A549 (cell line): ENCODE data around the gene ARL10.

ENCODE experiments used
- CHD2 ChIP-seq: fragments of 150-350 bp; IDR thresholded peaks from 2 replicates; pipeline ENCODE4 v1.6.1; 2014; ENCODE audit warnings: low read length; ENCODE audit not compliant: partially characterized antibody
- FOSL2 ChIP-seq, 2 experiments: fragments of 450-650 bp in 1 of 2; fragments of >200 bp in 1 of 2; sonication (Bioruptor Twin) in 1 of 2; formaldehyde crosslinking; IDR thresholded peaks; 2 replicates each; pipeline versions ENCODE4 v1.5.0 to v1.6.1; 2016 to 2020; ENCODE audit warnings: mild to moderate bottlenecking in 1 of 2, moderate library complexity in 1 of 2
- HOXA7 ChIP-seq: fragments of 250-450 bp; sonication (Bioruptor Pico); IDR thresholded peaks from 2 replicates; pipeline ENCODE4 v1.5.0; 2020; ENCODE audit warnings: mild to moderate bottlenecking, moderate library complexity
- MAFK ChIP-seq: fragments of 450-650 bp; IDR thresholded peaks from 2 replicates; pipeline ENCODE4 v1.6.1; 2014; ENCODE audit not compliant: partially characterized antibody
- MYC ChIP-seq: IDR thresholded peaks from 2 replicates; pipeline ENCODE4 v1.6.1; 2012; ENCODE audit warnings: mild to moderate bottlenecking, inconsistent platforms, low read length, improper control_type of control experiment, borderline replicate concordance
- POLR2A ChIP-seq: IDR thresholded peaks from 2 replicates; pipeline ENCODE4 v1.6.1; 2012; ENCODE audit warnings: mild to moderate bottlenecking, low read length
- RFX5 ChIP-seq: fragments of 450-650 bp; IDR thresholded peaks from 2 replicates; pipeline ENCODE4 v1.7.1; 2014; ENCODE audit warnings: antibody characterized with exemption, mild to moderate bottlenecking, moderate library complexity
- SMC3 ChIP-seq: fragments of >200 bp; sonication (Bioruptor Twin); formaldehyde crosslinking; IDR thresholded peaks from 3 replicates; pipeline ENCODE4 v1.6.1; 2018; ENCODE audit warnings: inconsistent platforms
- ZNF302 ChIP-seq: fragments of 250-450 bp; sonication (Bioruptor Pico); IDR thresholded peaks from 2 replicates; pipeline ENCODE4 v1.9.0; 2021; ENCODE audit warnings: inconsistent platforms, mild to moderate bottlenecking, moderate library complexity
- TF ChIP-seq, protein P1 (sequence below): fragments of >200 bp; sonication (Bioruptor Twin); formaldehyde crosslinking; IDR thresholded peaks from 3 replicates; pipeline ENCODE4 v1.5.1; 2016
- TF ChIP-seq, protein P2 (sequence below): fragments of 450-650 bp; IDR thresholded peaks from 2 replicates; pipeline ENCODE4 v1.6.1; 2014; ENCODE audit warnings: antibody characterized with exemption

DNA sequence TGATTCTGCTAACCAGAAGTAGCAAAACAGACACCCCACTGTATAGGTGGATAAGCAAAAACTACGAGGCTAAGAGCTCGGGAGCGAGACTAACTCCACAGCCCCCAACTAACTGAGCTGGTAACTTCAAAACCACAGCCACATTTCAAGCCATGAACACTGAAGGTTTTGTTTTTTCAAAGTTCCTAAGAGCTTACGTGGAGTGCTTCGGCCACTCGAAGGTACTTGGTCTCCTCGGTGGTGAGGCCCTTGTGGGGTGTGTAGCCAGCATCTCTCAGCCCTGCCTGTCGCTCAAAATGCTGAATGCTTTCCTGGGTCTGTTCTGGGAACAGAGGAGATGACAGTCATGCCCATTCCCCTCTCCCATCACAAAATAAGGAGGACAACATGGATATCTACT is 14.9 kb upstream of the ARL10 start:
- TF ChIP-seq, protein P1, sequence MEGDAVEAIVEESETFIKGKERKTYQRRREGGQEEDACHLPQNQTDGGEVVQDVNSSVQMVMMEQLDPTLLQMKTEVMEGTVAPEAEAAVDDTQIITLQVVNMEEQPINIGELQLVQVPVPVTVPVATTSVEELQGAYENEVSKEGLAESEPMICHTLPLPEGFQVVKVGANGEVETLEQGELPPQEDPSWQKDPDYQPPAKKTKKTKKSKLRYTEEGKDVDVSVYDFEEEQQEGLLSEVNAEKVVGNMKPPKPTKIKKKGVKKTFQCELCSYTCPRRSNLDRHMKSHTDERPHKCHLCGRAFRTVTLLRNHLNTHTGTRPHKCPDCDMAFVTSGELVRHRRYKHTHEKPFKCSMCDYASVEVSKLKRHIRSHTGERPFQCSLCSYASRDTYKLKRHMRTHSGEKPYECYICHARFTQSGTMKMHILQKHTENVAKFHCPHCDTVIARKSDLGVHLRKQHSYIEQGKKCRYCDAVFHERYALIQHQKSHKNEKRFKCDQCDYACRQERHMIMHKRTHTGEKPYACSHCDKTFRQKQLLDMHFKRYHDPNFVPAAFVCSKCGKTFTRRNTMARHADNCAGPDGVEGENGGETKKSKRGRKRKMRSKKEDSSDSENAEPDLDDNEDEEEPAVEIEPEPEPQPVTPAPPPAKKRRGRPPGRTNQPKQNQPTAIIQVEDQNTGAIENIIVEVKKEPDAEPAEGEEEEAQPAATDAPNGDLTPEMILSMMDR, result no peak
- TF ChIP-seq, protein P2, sequence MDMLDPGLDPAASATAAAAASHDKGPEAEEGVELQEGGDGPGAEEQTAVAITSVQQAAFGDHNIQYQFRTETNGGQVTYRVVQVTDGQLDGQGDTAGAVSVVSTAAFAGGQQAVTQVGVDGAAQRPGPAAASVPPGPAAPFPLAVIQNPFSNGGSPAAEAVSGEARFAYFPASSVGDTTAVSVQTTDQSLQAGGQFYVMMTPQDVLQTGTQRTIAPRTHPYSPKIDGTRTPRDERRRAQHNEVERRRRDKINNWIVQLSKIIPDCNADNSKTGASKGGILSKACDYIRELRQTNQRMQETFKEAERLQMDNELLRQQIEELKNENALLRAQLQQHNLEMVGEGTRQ, result no peak
- TF ChIP-seq ZNF302, result no peak
- TF ChIP-seq POLR2A, result no peak
- TF ChIP-seq SMC3, result no peak
- TF ChIP-seq RFX5, result no peak
- no peak for TF ChIP-seq MAFK
- no peak for TF ChIP-seq CHD2
- no peak for TF ChIP-seq MYC
- no peak for TF ChIP-seq FOSL2 (IDR thresholded peaks at IDR 0.05)
- no peak for TF ChIP-seq FOSL2 (CRISPR knock-in tag; IDR thresholded peaks at IDR 0.05)
- no peak for TF ChIP-seq HOXA7 (CRISPR knock-in tag)
